Lung (tissue), 12 donors: Measurements from ENCODE around the gene ADAM33. TPM values are rescaled to one million over a fixed set of nuclear protein-coding genes. Genes with fewer than 3 reads are reported as not detected.

Experiments used
- ATAC-seq: fragments of 200-7000 bp; cut with Tn5 transposase; one replicate; pipeline ENCODE4 v1.9.1; 2020; ENCODE audit warnings: moderate number of reproducible peaks; ENCODE audit not compliant: insufficient read depth, low FRiP score
- DNase-seq, 3 donors: peaks; one replicate each; pipeline ENCODE4 v3.0.0-alpha.2; 2013 to 2017
- H3K27ac ChIP-seq, 2 donors: one replicate each; pipeline ENCODE4 v1.5.1; 2013; ENCODE audit warnings: mild to moderate bottlenecking in 2 of 2, moderate library complexity in 2 of 2, control low read depth in 1 of 2, inconsistent platforms in 1 of 2, low read depth in 1 of 2, low read length in 1 of 2
- H3K27me3 ChIP-seq, 3 donors: one replicate each; pipeline ENCODE4 v1.5.1; 2013; ENCODE audit warnings: low read length in 2 of 3; ENCODE audit not compliant: control insufficient read depth in 3 of 3, insufficient read depth in 3 of 3
- H3K36me3 ChIP-seq, 4 donors: one replicate each; pipeline ENCODE4 v1.5.1; 2013; ENCODE audit warnings: low read length in 4 of 4, mild to moderate bottlenecking in 1 of 4, moderate library complexity in 1 of 4; ENCODE audit not compliant: control insufficient read depth in 4 of 4, insufficient read depth in 4 of 4
- H3K4me1 ChIP-seq, 5 donors: one replicate each; pipeline ENCODE4 v1.5.1; 2013; ENCODE audit warnings: low read length in 5 of 5, mild to moderate bottlenecking in 2 of 5, moderate library complexity in 1 of 5; ENCODE audit not compliant: control insufficient read depth in 5 of 5, insufficient read depth in 5 of 5
- H3K4me3 ChIP-seq: one replicate; pipeline ENCODE4 v1.5.1; 2013; ENCODE audit warnings: mild to moderate bottlenecking, control low read depth, moderate library complexity
- H3K9ac ChIP-seq, 2 donors: one replicate each; pipeline ENCODE4 v1.5.1; 2013; ENCODE audit warnings: low read length in 2 of 2, control low read depth in 1 of 2; ENCODE audit not compliant: insufficient read depth in 1 of 2
- H3K9me3 ChIP-seq, 4 donors: one replicate each; pipeline ENCODE4 v1.5.1; 2013; ENCODE audit warnings: low read length in 3 of 4, mild to moderate bottlenecking in 1 of 4, moderate library complexity in 1 of 4; ENCODE audit not compliant: control insufficient read depth in 4 of 4, insufficient read depth in 3 of 4
- CTCF ChIP-seq: IDR thresholded peaks from 2 replicates; pipeline ENCODE4 v1.5.1; 2012; ENCODE audit warnings: mild to moderate bottlenecking; ENCODE audit errors: control extremely low read depth, extremely low read depth
- WGBS, 2 donors: extraction: QIAGEN DNeasy Blood & Tissue Kit; methylation state at CpG; one replicate each; pipeline ENCODE4 v1.1.7; 2013; 5-methylcytosine and 5-hydroxymethylcytosine counted together
- polyA plus RNA-seq, 2 donors: library from polyadenylated mRNA; stranded (reverse); fragments of 200-250 nt; gene quantifications; one replicate each; pipeline ENCODE4 v1.2.1, GENCODE V29; 2013
- total RNA-seq, 2 donors: library from RNA; depleted of rRNA in 1 of 2; stranded (reverse); fragments of >200 nt in 1 of 2; gene quantifications; one replicate each; pipeline ENCODE4 v1.2.1, GENCODE V29; 2014 to 2021
- donor health status: control.
- donor health status: control.
- donor health status: Bipolar disorder and iron deficiency.
- donor health status: healthy.
- donor health status: DM: yes; HTN: yes; CAD: no.

ADAM33 gene
- total and polyA plus RNA-seq, 4 donors, result 3.2 to 16.4 (median 8.1) TPM

DNA sequence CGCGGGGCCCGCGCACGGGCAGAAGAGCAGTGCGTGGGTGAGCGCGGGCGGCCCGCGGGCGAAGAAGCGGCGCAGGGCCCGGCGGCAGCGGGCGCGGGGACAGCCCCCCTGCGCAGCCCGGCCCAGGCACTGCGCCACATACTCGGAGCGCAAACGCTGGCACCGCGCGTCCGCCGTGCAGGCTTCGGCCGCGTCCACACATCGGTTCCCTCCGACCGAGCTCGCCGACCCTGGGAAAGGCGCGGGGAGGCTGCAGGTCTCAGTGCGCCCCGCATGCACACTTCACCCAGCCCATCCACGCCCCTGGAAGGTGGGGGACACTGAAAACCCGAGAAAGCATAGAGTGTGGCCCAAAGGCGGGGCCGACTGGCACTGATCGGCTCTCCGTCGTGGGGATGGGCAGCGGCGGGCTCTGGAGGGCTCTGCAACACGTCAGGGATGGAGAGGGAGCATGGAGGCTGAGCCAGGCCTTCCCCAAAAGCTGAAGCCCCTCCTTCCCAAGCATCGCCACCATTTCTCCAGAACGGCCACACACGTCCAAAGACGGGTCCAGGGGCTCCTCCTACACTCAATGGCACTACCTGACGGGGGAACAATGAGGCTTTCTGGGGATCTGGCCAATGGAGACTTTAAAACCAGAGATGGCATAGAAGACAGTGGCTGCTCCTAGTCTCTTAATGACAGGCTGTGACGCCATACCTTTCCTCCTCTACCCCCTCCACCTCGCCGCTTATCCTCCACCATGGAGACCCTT, 20.6 kb downstream of the ADAM33 start:
- Histone ChIP-seq H3K27me3 (peaks cover 16 to 47% (median 31%) of the 10 kb centered on the region in 3 donors), H3K4me1 (peaks cover 0 to 3% (median 0%) of the 10 kb centered on the region in 5 donors), H3K27ac (no peak overlapping the region), H3K9me3 (peaks cover 0 to 4% (median 0%) of the 10 kb centered on the region in 4 donors), H3K4me3 (no peak overlapping the region), H3K9ac (no peak overlapping the region), H3K36me3 (no peaks in the 10 kb centered on the region)
- DNase-seq (no peak), ATAC-seq (no peak)
- 10 to 18% methylated on average over 42 to 60 of the region's 60 CpGs for WGBS, 2 donors
- TF ChIP-seq CTCF, result no peak

GRCh38 chr20:3660262-3661059, 21.3 kb downstream of the ADAM33 start:
- no peak overlapping the region for H3K27ac ChIP-seq
- H3K4me1 ChIP-seq, result no peaks in the 10 kb centered on the region
- no peak overlapping the region for H3K4me3 ChIP-seq
- peaks cover 0 to 6% (median 0%) of the 10 kb centered on the region in 4 donors for H3K9me3 ChIP-seq
- no peak overlapping the region for H3K9ac ChIP-seq
- ATAC-seq, result no peak
- DNase-seq, result no peak
- TF ChIP-seq CTCF, result no peak
- H3K36me3 ChIP-seq, result no peaks in the 10 kb centered on the region
- peaks cover 16 to 47% (median 31%) of the 10 kb centered on the region in 3 donors for H3K27me3 ChIP-seq
- WGBS, 2 donors, result 3 to 6% methylated on average over 70 to 75 of the region's 75 CpGs

DNA sequence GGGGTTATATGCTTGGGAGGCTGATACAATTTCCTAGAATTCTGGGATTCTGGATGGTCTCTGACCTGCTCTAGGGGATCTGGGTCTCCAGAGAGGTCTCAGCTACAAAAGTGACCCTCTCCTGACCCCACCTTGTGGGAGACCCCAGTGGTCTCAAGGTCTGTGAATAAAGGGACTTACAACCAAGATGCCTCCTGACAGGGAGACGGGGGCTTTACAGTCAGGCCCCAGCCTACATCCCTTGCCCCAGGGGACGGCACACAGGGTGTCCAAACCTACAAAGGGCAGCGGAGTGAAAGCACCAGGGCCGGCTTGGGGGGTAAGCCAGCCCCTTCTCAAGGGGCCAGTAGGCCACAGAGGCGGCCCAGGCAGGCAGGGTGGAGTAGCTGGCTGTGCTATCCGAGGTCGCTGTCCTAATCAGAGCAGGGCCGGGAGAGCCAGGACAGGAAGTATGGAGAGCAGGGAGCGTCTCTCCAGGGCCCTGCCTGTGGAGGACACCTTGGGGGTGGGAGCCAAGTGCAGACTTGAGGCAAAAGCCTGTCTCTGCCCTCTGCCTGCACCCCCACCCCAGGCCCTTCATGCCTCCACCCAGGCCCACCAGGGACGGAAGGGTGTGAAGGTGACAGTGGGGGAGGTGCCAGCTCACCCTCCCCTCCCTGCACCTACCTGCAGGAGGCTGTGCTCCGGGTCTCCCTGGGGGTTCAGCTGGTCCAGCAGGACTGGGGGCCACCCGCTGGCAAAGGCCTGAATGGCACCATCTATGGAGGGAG, 22.1 kb downstream of the ADAM33 start:
- no peak overlapping the region for H3K4me3 ChIP-seq
- no peak for TF ChIP-seq CTCF
- H3K9me3 ChIP-seq, result peaks cover 0 to 13% (median 0%) of the 10 kb centered on the region in 4 donors
- no peaks in the 10 kb centered on the region for H3K4me1 ChIP-seq
- no peak for ATAC-seq
- 73 to 79% methylated on average over 12 of the region's 12 CpGs for WGBS, 2 donors
- no peak for DNase-seq
- H3K27me3 ChIP-seq, result peaks cover 16 to 47% (median 31%) of the 10 kb centered on the region in 3 donors
- H3K9ac ChIP-seq, result no peak overlapping the region
- H3K27ac ChIP-seq, result no peak overlapping the region
- H3K36me3 ChIP-seq, result peaks cover 0 to 3% (median 0%) of the 10 kb centered on the region in 4 donors
